GM20000 (cell line): ENCODE data around the gene MAN1A1.

Experiments used
- DNase-seq: peaks from one replicate; pipeline ENCODE4 v3.0.0; 2012; ENCODE audit warnings: low spot score
- TF ChIP-seq, protein P1 (sequence below): IDR thresholded peaks from 2 replicates; pipeline ENCODE4 v1.5.1; 2012; ENCODE audit warnings: mild to moderate bottlenecking, control low read depth; ENCODE audit errors: extremely low read depth, missing control alignments

The MAN1A1 gene

DNA sequence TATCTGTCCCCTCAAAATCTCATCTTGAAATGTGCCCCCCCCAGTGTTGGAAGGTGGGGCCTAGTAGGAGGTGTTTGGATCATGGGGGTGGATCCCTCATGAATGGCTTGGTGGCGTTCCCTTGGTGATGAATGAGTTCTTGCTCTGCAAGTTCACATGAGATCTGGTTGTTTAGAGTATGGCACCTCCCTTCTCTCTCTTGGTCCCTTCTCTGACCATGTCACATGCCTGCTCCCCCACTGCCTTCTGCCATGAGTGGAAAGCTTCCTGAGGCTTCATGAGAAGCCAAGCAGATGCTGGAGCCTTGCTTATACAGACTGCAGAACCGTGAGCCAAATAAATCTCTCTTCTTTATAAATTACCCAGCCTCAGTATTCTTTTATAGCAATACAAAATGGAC lies 70.9 kb downstream of the MAN1A1 start:
- TF ChIP-seq, protein P1, sequence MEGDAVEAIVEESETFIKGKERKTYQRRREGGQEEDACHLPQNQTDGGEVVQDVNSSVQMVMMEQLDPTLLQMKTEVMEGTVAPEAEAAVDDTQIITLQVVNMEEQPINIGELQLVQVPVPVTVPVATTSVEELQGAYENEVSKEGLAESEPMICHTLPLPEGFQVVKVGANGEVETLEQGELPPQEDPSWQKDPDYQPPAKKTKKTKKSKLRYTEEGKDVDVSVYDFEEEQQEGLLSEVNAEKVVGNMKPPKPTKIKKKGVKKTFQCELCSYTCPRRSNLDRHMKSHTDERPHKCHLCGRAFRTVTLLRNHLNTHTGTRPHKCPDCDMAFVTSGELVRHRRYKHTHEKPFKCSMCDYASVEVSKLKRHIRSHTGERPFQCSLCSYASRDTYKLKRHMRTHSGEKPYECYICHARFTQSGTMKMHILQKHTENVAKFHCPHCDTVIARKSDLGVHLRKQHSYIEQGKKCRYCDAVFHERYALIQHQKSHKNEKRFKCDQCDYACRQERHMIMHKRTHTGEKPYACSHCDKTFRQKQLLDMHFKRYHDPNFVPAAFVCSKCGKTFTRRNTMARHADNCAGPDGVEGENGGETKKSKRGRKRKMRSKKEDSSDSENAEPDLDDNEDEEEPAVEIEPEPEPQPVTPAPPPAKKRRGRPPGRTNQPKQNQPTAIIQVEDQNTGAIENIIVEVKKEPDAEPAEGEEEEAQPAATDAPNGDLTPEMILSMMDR: no peak
- no peak for DNase-seq

DNA sequence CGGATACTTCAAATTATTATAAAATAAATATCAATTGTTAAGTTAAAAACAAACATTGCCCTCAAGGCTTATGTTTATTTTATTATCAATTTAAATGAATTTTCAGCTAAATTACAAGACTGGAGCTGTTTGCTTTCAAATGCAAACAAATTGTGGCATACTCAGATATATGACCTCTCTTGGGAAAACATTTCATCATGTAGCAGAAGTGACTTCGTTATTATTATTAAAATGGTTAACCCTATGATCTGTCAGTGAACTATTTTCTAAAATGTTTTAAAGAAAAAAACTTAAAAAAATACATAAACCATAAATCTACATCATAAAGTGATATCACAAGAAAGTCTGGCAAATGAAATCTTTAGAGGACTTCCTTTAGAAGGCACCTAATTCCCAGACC lies 72.5 kb downstream of the MAN1A1 start:
- DNase-seq: no peak
- TF ChIP-seq, protein P1: no peak

DNA sequence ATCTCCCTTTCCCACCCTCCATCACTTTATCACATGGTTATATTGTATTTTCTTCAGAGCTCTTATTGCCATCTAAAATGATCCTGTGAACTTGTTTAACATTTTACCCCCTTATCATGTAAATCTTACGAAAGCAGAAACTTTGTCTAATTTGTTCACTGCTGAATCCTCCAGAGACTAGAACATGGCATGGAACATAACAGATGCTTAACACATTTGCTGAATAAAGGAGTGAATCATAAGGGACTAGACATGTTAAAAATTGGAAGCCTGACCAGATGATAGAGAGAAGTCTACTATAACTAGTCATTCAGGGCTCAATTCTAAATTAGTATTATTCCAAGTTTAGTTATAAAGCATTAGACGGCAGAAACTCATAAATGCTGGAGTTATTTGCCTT lies 73.3 kb downstream of the MAN1A1 start:
- TF ChIP-seq, protein P1: no peak
- no peak for DNase-seq

- TF ChIP-seq, protein P1: no peak
- DNase-seq: no peak
These were observed 75.4 kb downstream of the MAN1A1 start for GRCh38 chr6:119274197-119274595.

GRCh38 chr6:119273272-119274196 lies 76.0 kb downstream of the MAN1A1 start:
- no peak for DNase-seq
- TF ChIP-seq, protein P1: no peak

DNA sequence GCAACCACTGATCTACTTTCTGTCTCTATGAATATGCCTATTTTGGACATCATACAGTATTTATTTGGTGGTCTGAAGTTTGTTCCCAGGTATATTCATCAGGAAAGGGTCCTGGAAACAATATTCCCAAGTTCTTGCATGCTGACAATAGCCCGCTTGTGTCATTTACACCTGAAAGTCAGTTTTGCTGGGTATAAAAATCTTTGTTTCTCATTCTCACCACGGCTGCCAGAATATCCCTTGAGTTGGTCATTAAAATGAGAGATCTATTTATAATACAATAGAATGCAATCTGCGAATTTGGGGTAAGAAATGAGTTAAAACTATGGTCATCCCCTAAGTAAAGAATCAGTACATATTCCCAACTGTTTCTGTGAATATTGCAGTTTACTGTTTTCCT lies 79.0 kb downstream of the MAN1A1 start:
- DNase-seq: no peak

More for the DNA sequence above, 79.0 kb downstream of the MAN1A1 start:
- TF ChIP-seq, protein P1: no peak
